Endometrium (tissue), 2 donors: ENCODE measurements around the gene TEAD1.
A peak's percentile ranks its signal among the peaks of the same experiment; 100 is the strongest.

Experiments used
- FAIRE-seq: peaks from 2 replicates; lab custom pipeline; 2012; peaks lifted over from hg19 to GRCh38; lab: Jason Lieb, UNC
- donor health status: control.
- donor health status: control.

The TEAD1 gene

DNA sequence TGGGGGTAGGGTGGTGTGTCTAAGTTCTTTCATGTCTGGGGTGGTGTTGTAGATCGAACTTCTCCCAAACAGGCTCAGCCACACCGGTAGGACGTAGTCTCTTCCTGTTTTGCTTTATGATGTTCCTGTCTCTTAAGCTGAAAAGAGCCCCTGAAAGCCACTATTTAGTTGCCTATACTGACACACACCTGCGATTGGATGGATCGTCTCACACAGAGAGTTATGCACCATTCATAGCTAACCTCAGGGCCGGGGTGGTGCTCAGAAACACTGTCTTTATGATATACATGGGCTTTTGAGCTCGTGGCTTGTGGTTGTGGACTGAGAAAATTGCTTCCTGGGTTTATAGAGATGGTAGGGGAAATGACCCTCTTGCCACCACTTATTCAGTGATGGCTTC lies 137.6 kb downstream of the TEAD1 start:
- FAIRE-seq = no peak

DNA sequence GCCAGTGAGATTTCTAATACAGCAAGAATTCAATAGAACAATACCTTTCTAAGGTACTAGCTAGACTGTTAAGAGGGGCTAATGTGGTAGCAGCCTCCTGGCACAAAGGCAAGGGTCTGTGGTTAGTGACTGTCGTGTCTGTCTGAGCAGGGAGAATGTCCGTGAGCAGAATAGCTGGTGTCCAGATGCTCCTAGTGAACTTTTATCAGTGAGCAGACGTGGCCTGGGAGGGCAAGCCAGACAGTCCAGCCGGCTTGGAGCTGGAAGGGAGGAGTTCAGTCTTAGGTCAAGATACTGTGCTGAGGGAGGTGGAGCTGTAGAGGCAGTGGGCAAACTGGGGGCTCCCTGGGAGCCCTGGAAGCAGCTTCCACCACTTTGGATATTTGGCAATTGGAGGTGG lies 138.6 kb downstream of the TEAD1 start:
- no peak for FAIRE-seq

DNA sequence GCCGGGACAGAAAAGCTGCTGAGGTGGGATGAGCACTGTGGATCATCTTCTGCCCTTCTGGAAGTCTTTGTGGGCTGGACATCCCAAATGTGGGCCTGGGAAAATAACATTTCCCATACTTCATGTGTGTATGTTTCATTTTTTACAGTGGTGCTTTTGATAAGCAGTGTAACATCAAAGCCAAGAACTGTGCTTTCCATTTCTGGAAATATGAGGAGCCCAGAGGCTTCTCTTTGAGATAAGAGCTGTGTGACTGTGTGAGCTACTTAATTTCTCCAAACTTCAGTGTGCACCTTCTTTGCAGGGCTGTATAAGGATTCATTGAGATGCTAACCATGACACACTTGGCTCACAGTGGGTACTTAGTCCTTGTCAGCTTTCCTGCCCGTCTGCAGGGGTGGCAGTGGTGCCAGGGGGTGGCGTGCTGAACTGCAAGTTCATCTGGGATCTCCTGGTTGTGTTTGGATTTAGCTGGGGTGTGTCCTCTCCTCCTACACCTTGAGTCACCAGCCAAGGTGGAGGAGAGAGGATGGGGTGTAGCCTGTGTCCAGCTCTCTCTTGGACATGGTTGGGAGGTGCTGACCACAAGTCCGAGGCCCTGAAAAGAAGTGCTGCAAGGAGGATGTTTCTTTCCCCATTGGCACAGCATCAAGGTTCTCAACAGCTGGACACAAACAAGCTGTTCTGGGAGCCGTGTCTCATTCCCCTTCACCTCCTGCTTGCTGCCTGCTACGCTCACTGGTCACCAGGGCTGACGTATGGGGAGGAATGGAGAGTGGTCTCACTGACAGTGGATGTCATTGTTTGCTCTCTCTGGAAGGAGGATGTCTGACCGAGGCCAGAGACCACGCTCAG lies 139.4 kb downstream of the TEAD1 start:
- no peak for FAIRE-seq

DNA sequence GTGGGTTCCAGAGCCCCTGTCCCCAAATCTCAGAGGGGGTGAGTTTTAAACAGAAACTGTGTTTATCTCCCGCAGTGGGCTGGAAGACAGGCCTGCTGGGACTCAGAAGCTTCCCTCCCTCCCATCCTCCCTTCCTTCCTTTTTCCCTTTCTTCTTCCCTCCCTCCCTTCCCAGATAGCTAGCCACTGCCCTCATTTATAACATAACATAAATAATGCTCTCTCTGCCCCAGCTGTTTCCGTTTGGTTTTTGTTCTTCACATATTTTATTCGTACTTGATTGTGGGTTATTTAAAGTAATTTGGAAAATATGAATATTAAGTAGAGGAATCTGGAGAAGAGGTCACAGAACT lies 140.9 kb downstream of the TEAD1 start:
- FAIRE-seq = no peak

DNA sequence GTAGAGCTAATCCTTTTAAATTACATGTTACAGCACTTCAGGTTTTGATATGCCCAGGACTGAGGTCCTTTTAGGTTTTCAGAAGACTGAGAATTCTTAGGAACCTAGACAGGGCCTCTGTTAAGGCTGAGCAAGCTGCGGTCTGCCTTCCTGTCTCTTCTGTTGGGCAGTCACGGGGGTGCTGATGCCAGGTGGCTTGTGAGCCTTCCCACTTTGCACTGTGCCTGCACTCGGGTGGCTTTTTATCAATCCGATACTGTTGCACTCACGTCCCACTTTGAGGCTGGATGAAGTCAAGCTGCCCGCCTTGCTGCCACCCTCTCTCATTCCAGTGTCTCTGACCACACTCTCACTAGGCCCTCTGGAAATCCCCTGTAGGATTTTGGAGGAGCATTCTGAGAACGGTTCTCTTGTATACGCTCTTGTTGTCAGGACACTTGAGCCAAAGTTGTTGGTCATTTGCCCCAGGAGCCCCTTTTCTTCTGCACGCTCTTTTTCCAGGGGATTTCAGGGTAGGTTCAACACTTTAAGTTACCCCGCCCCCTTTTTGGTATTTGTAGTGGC lies 141.8 kb downstream of the TEAD1 start:
- no peak for FAIRE-seq

DNA sequence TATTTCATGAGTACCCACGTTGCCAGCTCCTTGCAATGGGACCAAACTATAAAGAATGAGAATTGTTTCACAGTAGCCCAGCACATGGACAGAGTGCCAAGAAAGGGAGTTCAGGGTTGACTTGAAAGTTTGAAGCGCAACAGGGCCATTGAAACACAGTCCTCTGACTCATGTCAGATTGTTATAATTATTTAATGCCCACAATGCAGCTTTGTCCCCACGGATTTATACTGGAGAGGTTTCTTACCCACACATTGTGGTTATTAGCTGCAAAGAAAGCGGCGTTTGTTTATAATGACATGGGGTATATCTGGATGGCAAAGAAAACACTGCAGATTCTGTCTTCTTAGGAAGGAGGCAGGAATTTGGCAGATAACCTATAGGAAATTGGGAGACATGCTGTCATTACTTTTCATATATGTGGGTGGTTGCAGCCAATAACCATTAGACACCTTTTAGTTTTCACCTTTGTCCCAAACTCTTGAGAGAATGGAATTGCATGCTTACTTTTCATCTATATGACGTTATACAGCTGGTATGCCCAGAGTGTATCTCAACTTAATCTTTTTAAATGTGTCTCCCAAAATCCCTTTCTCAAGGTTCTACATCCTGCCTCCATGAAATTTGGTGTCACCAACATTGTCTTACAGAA lies 143.6 kb downstream of the TEAD1 start:
- no peak for FAIRE-seq

DNA sequence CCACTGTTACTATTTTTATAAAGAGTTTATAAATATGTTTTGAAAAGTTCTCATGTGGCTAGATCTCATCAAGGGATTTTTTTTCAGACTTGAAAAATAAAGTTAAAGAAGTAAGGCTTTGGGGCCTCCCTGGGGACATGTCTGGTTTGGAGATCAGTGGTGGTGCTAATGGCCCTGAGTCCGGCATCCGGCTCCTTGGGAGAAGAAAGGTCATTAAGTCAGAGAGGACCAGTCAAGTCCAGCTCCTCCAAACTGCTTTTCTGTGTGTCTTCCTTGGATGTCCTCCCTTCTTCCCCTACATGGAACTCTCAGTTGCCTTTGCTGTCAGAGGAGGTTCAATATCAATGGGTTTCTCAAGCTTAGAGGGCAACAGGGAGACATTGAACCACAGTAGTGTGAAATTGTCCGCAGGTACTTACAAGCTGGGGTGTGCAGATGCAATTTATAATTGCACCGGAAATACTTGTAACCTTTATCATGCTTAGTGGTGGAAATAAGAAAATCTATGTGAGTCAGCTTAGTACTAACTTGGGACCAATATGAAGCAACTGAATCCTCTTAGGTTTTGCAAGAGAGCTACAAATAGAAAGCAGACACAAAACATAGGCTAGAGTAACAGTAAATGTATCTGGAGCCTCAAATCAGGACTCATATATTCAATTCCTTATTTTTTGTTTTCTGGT lies 144.3 kb downstream of the TEAD1 start:
- FAIRE-seq = no peak

DNA sequence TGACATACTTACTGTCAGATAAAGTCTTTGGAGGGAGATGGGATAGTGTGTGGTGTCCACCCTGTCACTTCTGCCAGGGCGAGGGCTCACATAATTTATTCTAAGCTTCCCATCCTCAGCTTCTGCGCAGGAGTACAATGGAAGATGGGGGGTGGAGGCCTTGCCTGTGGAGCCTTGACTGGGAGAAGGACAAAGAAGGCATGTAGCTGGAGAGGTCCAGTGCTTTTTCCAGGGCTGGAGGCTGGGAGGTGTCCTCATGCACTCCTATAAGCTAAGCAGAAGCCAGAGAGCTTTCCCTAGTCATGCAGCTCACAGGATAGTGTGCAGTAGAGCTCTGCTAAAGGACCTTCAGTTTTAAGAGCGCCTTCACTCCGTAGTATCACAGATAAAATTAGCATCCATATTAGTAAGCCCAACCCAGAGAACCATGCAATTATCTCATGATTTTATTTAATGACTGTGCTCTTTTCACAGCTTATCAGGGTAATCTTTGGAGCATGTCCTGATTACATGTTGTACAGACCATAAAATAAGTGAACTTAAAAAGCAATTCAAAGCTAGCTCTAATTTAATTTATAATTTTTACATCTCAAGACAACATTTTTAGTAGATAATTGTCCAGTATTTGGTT lies 148.3 kb downstream of the TEAD1 start:
- no peak for FAIRE-seq

DNA sequence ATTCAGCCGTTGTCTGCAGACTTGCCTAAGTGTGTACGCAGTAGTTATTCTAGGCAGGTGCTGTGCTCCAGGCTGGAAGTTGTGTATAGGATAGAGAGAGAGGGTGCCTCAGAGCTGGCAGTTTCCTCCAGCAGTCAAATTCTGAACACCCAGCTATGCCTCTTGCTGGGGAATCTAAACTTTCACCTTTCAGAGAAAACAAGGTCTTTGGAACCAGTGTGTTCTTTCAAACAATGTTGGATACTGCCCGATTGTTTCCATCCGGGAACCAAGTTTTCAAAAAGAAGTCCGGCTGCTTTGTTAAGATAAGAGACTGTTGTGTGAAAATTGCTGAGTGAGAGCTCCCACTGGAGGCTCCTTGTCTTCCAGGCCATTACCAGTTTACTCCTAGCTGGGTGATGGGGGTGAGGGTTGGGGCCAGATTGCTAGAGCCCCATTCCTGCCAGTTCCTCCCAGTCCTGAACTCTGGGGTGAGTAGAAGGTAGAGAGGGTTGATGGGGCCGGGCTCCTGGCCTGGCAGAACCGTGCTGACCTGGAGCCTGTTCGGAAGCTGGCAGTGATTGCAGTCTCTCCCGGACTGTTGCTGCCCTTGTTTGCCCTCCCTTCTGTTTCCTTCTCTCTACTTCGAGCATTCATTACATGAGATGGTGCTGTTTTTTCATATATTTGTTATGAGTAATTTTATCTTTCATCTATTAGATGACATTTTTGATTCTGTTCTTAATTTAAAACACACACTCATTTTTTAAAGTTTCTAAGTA lies 150.2 kb downstream of the TEAD1 start:
- FAIRE-seq = no peak

DNA sequence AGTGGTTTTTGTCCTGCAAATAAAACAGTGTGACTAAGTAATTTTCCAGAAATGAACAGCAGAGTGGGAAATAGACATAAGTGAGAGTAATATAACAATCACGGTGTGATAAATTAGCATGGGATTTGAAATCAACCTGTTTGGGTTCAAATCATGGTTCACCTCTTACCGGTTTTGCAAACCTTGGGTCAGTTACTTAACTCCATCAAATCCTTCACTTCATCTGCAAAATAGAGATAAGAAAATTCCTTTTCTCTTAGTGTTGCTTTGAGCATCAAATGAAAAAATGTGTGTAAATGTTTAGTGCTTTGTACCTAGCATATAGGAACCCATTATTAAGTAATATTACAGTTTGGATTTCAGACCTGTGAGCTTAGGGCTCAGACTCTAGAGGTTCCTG lies 152.2 kb downstream of the TEAD1 start:
- FAIRE-seq = no peak

DNA sequence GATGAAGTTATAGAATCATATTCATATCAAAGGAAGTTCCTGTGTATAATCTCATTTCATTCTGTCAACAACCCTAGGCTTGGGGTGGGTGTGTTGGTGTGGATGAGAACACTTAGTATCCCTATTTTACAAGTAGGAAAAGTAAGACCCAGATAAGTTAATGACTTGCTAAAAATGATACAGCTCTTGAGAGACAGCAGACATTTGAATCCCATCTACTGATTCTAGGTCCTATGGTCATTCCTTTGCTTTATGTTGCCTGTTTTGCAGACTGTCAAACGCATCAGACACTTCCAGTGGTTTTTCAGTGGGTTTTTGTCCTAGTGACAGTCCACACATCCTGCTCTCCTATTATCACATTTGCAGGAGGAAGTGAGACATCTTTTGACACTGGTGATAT lies 153.1 kb downstream of the TEAD1 start:
- FAIRE-seq = no peak

DNA sequence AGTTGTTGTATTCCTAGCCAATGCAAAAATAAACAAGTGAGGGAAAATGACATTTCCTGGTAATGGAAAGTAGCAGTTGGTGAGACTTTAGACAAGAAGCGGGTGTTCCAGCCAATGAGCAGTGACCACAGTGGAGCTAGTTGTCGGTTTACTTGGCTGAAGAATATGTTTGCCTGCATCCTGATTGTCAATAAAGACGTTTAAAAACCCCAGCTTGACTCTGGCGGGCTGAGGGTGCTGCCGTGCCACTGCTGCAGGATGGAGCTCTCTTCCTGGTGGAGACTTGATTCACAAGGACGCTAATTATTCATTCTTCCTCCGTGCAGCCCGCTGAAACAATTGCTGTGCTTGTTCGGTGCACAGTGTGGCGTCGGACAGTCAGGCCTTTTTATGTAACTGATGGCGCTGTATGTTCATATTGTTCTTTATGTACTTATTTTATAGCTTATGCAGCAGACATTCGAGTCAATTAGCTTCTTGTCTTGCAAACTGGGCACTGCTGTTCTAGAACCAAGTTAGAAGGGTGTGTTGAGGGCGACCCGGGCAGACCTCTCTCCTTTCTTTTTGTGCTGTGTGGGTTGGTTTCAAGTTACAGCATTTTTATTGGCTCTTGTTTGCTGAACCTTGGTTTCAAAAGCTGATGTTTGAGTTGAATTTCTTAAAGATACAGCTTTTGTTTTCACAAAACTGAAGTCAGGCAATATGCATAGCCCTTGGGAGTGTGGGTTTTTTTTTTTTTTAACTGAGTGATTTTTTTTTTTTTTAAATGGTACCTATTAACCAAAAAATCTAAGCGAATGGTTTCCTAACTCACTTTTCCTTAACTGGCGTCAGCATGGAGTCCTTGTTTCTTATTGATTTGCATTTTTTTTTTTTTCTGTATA lies 153.9 kb downstream of the TEAD1 start:
- FAIRE-seq = peak; percentile 87

DNA sequence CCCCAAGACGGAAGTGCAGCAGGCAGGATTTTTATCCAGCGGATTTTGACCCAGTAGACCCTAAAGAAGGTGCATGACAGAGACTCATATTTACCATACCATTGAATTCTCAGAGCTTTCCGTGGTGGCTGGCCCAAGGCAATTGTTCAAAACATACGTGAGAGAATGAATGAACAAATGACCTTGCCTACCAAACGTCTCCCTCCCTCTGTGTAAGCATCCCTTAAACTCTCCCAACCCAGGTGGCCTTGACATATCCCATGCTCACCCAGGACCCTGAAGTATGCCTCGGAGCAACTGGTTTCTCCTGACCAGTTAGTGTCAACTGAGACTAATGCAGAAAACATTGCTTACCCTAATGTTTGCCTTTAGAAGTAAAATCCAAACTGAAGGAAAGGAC lies 154.9 kb downstream of the TEAD1 start:
- no peak for FAIRE-seq

DNA sequence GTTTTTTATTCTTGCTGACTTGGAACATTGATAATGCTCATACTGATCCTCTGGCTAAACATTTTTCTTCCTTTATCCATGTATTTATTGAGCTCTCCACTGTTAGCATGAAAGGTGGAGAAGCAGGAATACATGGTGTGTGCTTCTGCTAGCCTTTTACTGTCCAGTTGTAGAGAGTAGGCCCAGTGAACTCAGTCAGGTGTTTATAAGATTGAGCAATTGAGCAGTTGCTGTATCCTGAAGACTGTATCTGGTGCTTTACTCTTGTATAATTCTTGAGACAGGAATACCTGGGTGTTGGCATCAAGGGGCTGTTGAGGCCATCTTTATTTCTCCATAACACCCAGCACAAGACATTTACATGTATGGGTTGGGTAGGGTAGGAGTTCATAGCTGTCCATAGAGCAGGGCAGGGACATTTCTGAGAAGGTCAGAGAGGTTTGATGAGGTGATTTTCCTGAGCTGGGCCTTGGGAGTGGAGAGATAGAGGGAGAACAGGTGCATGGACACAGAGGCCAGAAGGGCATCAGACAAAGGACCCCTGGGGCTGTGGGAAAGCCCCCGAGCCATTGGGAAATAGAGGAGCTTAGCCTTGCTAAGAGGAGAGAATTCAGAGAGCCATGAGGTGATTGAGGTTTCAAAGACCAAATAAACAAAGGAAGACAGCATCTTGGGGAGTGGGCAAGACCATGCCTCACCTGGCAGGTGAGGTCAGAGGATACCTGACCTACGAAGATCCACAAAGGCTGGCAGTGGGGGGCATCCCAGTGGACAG lies 155.5 kb downstream of the TEAD1 start:
- no peak for FAIRE-seq

DNA sequence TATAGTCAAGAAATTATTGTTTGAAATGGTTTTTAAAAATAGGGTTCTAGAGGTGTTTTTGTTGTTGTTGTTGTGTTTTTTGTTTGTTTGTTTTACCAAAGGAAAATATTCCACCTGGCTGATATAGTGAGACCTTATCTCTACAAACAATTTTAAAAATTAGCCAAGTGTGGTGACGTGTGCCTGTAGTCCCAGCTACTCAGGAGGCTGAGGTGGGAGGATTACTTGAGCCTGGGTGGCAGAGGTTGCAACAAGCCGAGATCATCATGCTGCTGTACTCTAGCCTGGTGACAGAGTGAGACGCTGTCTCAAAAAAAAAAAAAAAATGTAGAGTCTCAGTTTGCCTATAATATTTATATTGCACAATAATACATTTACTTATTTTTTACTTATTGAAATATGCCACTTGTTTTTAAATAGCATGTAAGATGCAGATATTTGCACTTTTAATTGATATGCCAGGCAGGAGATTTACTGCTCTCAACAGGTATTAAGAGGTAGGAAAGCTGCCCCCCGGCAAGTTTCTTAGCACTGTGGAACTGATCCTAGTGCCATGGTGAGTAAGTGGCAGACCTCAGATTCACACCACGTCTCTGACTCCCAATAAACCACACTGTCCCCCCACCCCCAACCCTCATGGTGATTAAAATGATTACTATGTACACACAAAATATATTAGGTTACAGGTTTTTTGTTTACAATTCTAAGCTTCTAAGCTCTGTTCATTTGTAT lies 157.4 kb downstream of the TEAD1 start:
- FAIRE-seq = no peak

DNA sequence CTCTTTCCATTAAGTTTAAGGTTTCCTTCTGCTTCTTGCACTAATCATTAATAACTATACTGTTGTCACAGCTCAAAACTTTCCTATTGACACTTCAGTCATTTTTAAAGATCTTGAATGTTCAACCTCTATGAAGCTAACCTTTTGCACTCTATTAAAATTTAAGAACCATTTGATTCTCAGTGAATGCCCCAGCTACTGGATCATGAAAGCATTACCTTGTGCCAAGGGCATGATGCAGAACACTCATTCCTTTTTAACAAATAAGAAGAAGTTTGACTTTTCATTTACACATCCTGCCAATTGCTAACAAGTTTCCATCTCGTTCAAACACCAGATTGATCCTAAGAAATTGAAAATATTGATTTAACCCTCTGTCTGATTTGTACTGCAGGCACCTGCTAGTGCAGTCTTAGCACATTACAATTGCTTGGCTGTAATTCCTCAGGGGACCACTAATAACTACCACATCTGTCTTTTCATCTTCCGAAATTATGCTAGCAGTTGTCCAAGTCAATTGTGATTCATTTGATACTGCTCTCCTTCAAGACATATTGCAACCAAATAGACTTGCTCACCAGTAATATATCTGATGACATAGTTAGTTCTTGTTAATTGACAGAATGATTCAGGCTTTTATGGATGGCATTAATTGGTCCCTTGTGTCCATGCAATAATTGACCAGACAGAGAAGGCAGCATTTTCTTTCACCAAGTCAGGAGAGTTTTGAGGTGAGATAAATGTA lies 158.4 kb downstream of the TEAD1 start:
- no peak for FAIRE-seq

DNA sequence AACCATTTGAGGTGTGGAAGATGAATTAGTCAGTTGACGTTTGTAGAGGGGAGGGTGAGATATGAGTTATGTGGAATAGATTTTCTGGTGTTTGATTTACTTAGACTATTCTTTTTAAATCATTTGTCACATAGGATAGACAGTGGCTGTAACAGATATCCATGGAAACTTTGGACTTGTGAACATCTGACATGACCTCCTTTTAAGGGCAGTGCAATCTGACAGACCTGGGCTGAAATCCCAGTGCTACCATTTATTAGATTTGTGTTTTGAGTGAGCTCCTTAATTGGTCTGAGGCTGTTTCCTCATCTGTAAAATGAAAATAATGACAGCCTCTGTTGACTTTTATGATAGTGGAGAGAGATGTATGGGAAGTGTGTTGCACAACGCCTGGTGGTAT lies 159.9 kb downstream of the TEAD1 start:
- no peak for FAIRE-seq

DNA sequence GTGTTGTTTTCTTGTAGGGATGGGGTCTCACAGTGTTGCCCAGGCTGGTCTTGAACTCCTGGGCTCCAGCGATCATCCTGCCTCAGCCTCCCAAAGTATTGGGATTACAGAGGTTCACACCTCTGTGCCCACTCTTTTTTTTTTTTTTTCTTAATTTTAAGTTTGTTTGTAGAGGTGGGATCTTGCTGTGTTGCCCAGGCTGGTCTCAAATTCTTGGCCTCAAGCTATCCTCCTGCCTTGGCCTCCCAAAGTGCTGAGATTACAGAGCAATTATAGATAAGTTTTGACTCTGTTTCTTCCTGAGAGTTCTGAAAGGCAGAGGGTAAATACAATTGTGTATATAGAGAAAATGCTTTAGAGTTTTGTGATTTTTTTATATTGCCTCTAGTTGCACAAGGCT lies 160.4 kb downstream of the TEAD1 start:
- FAIRE-seq = no peak

DNA sequence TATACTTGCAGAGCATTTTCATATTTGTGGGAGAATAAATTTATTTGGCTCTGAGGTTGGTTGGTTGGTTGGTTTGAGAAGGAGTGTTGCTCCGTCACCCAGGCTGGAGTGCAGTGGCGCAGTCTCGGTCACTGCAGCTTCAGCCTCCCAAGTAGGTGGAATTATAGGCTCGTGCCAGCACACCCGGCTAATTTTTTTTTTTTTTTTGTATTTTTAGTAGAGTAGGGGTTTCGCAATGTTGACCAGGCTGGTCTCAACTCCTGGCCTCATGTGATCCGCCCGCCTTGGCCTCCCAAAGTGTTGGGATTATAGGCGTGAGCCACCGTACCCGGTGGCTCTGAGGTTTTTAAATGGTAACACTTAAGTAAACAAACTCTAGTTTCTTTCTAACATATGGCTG lies 161.1 kb downstream of the TEAD1 start:
- FAIRE-seq = no peak
